GM23338 (cell line): ENCODE results near the gene IL1R1. TPM values are rescaled to one million over a fixed set of nuclear protein-coding genes. Genes with fewer than 3 reads are reported as not detected.

Experiments
- ATAC-seq: fragments of 200-7000 bp; cut with Tn5 transposase; 3 replicates; pipeline ENCODE4 v1.9.1; 2020
- DNase-seq: peaks from one replicate; pipeline ENCODE4 v3.0.0-alpha.2; 2015; ENCODE audit warnings: low spot score
- H2AFZ ChIP-seq: fragments of 200-600 bp; sonication (generic); 2 replicates; pipeline ENCODE4 v1.8.0; 2016; ENCODE audit warnings: antibody characterized with exemption, mild to moderate bottlenecking, moderate library complexity
- H3F3A ChIP-seq: fragments of 200-600 bp; sonication (generic); replicated peaks from 2 replicates; pipeline ENCODE4 v1.8.0; 2017; ENCODE audit warnings: antibody characterized with exemption, mixed run types, low read depth
- H3K27ac ChIP-seq: fragments of 200-600 bp; sonication (generic); 2 replicates; pipeline ENCODE4 v1.6.1; 2016; ENCODE audit warnings: low read depth
- H3K27me3 ChIP-seq: fragments of 200-600 bp; sonication (generic); 2 replicates; pipeline ENCODE4 v1.8.0; 2016; ENCODE audit warnings: mild to moderate bottlenecking, mixed run types, moderate library complexity; ENCODE audit not compliant: insufficient read depth
- H3K36me3 ChIP-seq: fragments of 200-600 bp; sonication (generic); 2 replicates; pipeline ENCODE4 v1.8.0; 2016; ENCODE audit warnings: mild to moderate bottlenecking; ENCODE audit not compliant: insufficient read depth
- H3K4me1 ChIP-seq: fragments of 200-600 bp; sonication (generic); 2 replicates; pipeline ENCODE4 v1.8.0; 2016; ENCODE audit warnings: mild to moderate bottlenecking, moderate library complexity; ENCODE audit not compliant: insufficient read depth
- H3K4me2 ChIP-seq: fragments of 200-600 bp; sonication (generic); 2 replicates; pipeline ENCODE4 v1.7.1; 2017; ENCODE audit warnings: mixed run types
- H3K4me3 ChIP-seq: fragments of 200-600 bp; sonication (generic); 2 replicates; pipeline ENCODE4 v1.6.1; 2016; ENCODE audit warnings: mixed run types
- H3K79me2 ChIP-seq: fragments of 200-600 bp; sonication (generic); replicated peaks from 2 replicates; pipeline ENCODE4 v1.8.0; 2017; ENCODE audit warnings: mild to moderate bottlenecking; ENCODE audit not compliant: insufficient read depth
- H3K9me2 ChIP-seq: fragments of 200-600 bp; sonication (generic); 2 replicates; pipeline ENCODE4 v1.8.0; 2017; ENCODE audit not compliant: insufficient read depth
- H4K20me1 ChIP-seq: fragments of 200-600 bp; sonication (generic); replicated peaks from 2 replicates; pipeline ENCODE4 v1.8.0; 2017; ENCODE audit warnings: mild to moderate bottlenecking; ENCODE audit not compliant: insufficient read depth
- H3K27ac Mint-ChIP-seq: 2 replicates; pipeline ENCODE4 v1.8.0; 2020; ENCODE audit warnings: inconsistent platforms, mild to moderate bottlenecking, moderate library complexity, mixed read lengths
- H3K27me3 Mint-ChIP-seq: 3 replicates; pipeline ENCODE4 v1.8.0; 2022; ENCODE audit warnings: low read depth, mild to moderate bottlenecking, moderate library complexity, mixed read lengths, inconsistent platforms; ENCODE audit not compliant: insufficient read depth, poor library complexity
- H3K36me3 Mint-ChIP-seq: 3 replicates; pipeline ENCODE4 v1.8.0; 2021; ENCODE audit warnings: low read depth, mild to moderate bottlenecking, inconsistent platforms, moderate library complexity, mixed read lengths
- H3K4me1 Mint-ChIP-seq: 3 replicates; pipeline ENCODE4 v1.8.0; 2020; ENCODE audit warnings: mild to moderate bottlenecking, inconsistent platforms, mixed read lengths
- H3K4me3 Mint-ChIP-seq: 3 replicates; pipeline ENCODE4 v1.8.0; 2021; ENCODE audit warnings: moderate library complexity, mild to moderate bottlenecking, inconsistent platforms, mixed read lengths
- H3K9me3 Mint-ChIP-seq: 3 replicates; pipeline ENCODE4 v1.8.0; 2020; ENCODE audit warnings: moderate library complexity, mild to moderate bottlenecking, inconsistent platforms, mixed read lengths
- CREB1 ChIP-seq: fragments of 250-450 bp; sonication (Bioruptor Pico); IDR thresholded peaks from 2 replicates; pipeline ENCODE4 v1.5.0; 2020; ENCODE audit warnings: low read depth, mild to moderate bottlenecking, moderate library complexity
- CTCF ChIP-seq, 2 experiments: fragments of 200-600 bp in 1 of 2; sonication (generic) in 1 of 2; conservative IDR thresholded peaks; 2 replicates each; pipeline versions ENCODE4 v1.5.1 to v1.6.1; 2016 to 2017; ENCODE audit warnings: antibody characterized with exemption in 2 of 2, low read depth in 2 of 2, mild to moderate bottlenecking in 2 of 2, moderate library complexity in 1 of 2
- EZH2 ChIP-seq: fragments of 200-600 bp; sonication (generic); IDR thresholded peaks from one replicate; pipeline ENCODE4 v1.8.0; 2017; ENCODE audit warnings: antibody characterized with exemption, mild to moderate bottlenecking, low read depth; ENCODE audit not compliant: unreplicated experiment
- EZH2phosphoT487 ChIP-seq: fragments of 200-600 bp; sonication (generic); IDR thresholded peaks from one replicate; pipeline ENCODE4 v1.8.1; 2018; ENCODE audit warnings: antibody characterized with exemption; ENCODE audit not compliant: unreplicated experiment
- JUNB ChIP-seq: IDR thresholded peaks from one replicate; pipeline ENCODE4 v1.6.1; 2016; ENCODE audit warnings: antibody characterized with exemption; ENCODE audit not compliant: unreplicated experiment
- NANOG ChIP-seq: IDR thresholded peaks from 2 replicates; pipeline ENCODE4 v1.6.1; 2016; ENCODE audit warnings: antibody characterized with exemption, borderline replicate concordance
- POLR2AphosphoS5 ChIP-seq: IDR thresholded peaks from 2 replicates; pipeline ENCODE4 v1.6.1; 2016; ENCODE audit warnings: antibody characterized with exemption, low read depth
- REST ChIP-seq: IDR thresholded peaks from one replicate; pipeline ENCODE4 v1.6.1; 2018; ENCODE audit warnings: antibody characterized with exemption; ENCODE audit not compliant: unreplicated experiment
- STAT1 ChIP-seq: IDR thresholded peaks from one replicate; pipeline ENCODE4 v1.6.1; 2016; ENCODE audit warnings: antibody characterized with exemption; ENCODE audit not compliant: unreplicated experiment
- ZNF114 ChIP-seq: fragments of 250-450 bp; sonication (Bioruptor Pico); IDR thresholded peaks from 2 replicates; pipeline ENCODE4 v1.5.0; 2020; ENCODE audit warnings: mild to moderate bottlenecking, moderate library complexity
- ZNF331 ChIP-seq: fragments of 250-450 bp; sonication (Bioruptor Pico); IDR thresholded peaks from 2 replicates; pipeline ENCODE4 v1.5.0; 2020; ENCODE audit warnings: low read depth, mild to moderate bottlenecking, moderate library complexity
- ZNF462 ChIP-seq: fragments of 250-450 bp; sonication (Bioruptor Pico); IDR thresholded peaks from 2 replicates; pipeline ENCODE4 v1.5.0; 2020; ENCODE audit warnings: mild to moderate bottlenecking, moderate library complexity
- polyA plus RNA-seq: library from polyadenylated mRNA; unstranded; fragments of >200 nt; fragmentation: Nextera tagmentation; extraction: Ambion mirVana; gene quantifications from 2 replicates; pipeline ENCODE4 v1.2.1, GENCODE V29; 2016
- total RNA-seq: library from RNA; depleted of rRNA; stranded (reverse); fragments of >200 nt; shearing (Covaris generic); gene quantifications from 2 replicates; pipeline ENCODE4 v1.2.3, GENCODE V29; 2014
- TF ChIP-seq, protein P1 (sequence below): IDR thresholded peaks from 2 replicates; pipeline ENCODE4 v1.6.1; 2016; ENCODE audit warnings: antibody characterized with exemption

Gene IL1R1
- total and polyA plus RNA-seq, 2 experiments from 2014 or later = 0.17 TPM; not detected in 1

GRCh38 chr2:102112692-102113665 lies 29.6 kb upstream of the IL1R1 start:
- no peak overlapping the region for H3K4me3 ChIP-seq
- no peaks in the 10 kb centered on the region for H4K20me1 ChIP-seq
- H2AFZ ChIP-seq = no peak overlapping the region
- H3F3A ChIP-seq = no peaks in the 10 kb centered on the region
- H3K27ac Mint-ChIP-seq = no peak overlapping the region
- no peaks in the 10 kb centered on the region for H3K36me3 ChIP-seq
- H3K4me3 Mint-ChIP-seq = no peak overlapping the region
- no peaks in the 10 kb centered on the region for H3K79me2 ChIP-seq
- no peak overlapping the region for H3K27ac ChIP-seq
- peaks cover 11% of the 10 kb centered on the region for H3K4me1 Mint-ChIP-seq
- H3K4me2 ChIP-seq = no peak overlapping the region
- TF ChIP-seq ZNF331 (CRISPR knock-in tag) (no peak), POLR2AphosphoS5 (no peak), CTCF (conservative IDR thresholded peaks at IDR 0.05; ENCODE audit: low read depth in 2 of 2) (no peak), NANOG (no peak), ZNF114 (CRISPR knock-in tag) (no peak), EZH2 (no peak), CREB1 (CRISPR knock-in tag) (no peak), ZNF462 (CRISPR knock-in tag) (no peak), EZH2phosphoT487 (no peak), STAT1 (no peak), JUNB (no peak), REST (no peak)
- TF ChIP-seq, protein P1, sequence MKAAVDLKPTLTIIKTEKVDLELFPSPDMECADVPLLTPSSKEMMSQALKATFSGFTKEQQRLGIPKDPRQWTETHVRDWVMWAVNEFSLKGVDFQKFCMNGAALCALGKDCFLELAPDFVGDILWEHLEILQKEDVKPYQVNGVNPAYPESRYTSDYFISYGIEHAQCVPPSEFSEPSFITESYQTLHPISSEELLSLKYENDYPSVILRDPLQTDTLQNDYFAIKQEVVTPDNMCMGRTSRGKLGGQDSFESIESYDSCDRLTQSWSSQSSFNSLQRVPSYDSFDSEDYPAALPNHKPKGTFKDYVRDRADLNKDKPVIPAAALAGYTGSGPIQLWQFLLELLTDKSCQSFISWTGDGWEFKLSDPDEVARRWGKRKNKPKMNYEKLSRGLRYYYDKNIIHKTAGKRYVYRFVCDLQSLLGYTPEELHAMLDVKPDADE = no peak
- no peaks in the 10 kb centered on the region; the same call in 2 of the 3 replicates for H3K9me3 Mint-ChIP-seq
- no peaks in the 10 kb centered on the region for H3K27me3 ChIP-seq
- peaks cover 3% of the 10 kb centered on the region for H3K27me3 Mint-ChIP-seq
- ATAC-seq (no peak), DNase-seq (no peak)
- H3K36me3 Mint-ChIP-seq = no peaks in the 10 kb centered on the region; the same call in 2 of the 3 replicates
- H3K9me2 ChIP-seq = peaks cover 10% of the 10 kb centered on the region; the same call in 1 of the 2 replicates
- H3K4me1 ChIP-seq = no peaks in the 10 kb centered on the region
